ENCODE data around the gene PTPRF. TPM values are rescaled to one million over a fixed set of nuclear protein-coding genes. Genes with fewer than 3 reads are reported as not detected.
A peak's percentile ranks its signal among the peaks of the same experiment; 100 is the strongest.

Gene PTPRF
- total RNA-seq, 6 experiments from 2014 or later: 97.1 to 252 (median 160) TPM

DNA sequence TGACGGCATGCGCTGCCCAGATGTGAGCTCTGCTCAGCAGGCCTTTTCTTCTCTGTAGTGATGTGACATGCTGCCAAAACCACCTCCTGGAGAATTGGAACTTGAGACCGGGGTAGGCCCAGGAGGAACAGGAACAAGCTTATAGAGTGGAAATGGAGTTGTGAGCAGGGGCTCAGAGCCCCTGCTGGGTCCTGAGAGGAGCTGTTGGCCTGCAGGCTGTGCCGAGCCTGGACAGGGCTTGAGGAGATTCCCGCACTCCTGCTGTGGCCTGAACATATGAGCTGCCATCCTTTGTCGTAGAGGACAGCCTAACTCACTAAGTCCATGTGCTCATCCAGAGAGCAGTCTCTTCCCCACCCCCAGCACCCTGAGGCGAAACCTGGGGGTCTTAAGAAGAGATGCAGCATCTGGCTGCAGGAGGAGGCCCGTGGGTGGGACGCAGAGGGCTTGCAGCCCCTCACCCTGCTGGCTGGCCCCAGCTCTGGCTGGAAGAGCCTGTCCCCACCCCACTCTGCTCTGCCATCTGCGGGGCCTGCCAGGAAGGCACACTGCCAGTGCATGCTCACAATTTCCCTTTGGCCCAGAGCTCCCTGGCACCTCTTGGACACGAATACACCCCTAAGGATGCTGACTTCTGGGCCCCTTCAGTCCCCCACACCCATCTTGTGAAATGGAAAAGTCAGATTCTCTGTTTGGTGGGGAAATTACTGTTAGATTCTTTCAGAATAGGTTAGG, 42.5 kb downstream of the PTPRF start:
- 75% methylated on average over 6 of the region's 11 CpGs for WGBS (ENCODE audit: insufficient coverage, low coverage, low lambda C conversion rate, missing lambda C conversion rate)
- Histone ChIP-seq H3K4me3 (no peak overlapping the region), H3K9me3 (no peaks in the 10 kb centered on the region), H3K27ac (no peak overlapping the region), H3K36me3 (peaks cover 0 to 33% (median 11%) of the 10 kb centered on the region in 4 donors), H3K27me3 (no peaks in the 10 kb centered on the region), H3K4me1 (peaks cover 0 to 12% (median 4%) of the 10 kb centered on the region in 4 donors)
- TF ChIP-seq POLR2A (IDR thresholded peaks at IDR 0.05): no peak
- TF ChIP-seq CTCF (IDR thresholded peaks at IDR 0.05): no peak
- intact Hi-C loops (cut with DNase I): no loop called here
- peak; percentile 25 to 56 (median 30) for ATAC-seq
- DNase-seq: no peak

DNA sequence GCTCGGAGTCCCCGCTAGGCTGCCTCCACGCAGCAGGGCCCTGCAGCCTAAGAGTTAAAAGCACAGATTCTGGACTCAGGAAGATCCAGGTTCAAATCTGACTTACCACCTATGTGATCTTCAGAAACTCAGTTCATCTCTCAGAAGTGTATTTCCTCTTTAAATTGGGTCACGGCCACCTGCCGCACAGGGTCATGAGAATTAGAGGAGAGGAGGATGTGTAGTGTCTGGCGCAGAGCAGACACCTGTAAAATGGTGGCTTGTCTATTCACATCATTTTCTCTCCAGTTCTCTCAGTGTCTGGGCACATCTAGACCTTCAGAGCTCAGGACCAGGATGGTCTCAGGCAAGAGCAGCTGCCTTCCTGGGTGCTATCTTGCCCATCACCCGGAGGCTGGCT, 45.8 kb downstream of the PTPRF start:
- ATAC-seq (no peak), DNase-seq (no peak)
- Histone ChIP-seq H3K27ac (no peak overlapping the region), H3K36me3 (peaks cover 0 to 38% (median 13%) of the 10 kb centered on the region in 4 donors), H3K9me3 (no peaks in the 10 kb centered on the region), H3K27me3 (no peaks in the 10 kb centered on the region), H3K4me1 (peaks cover 0 to 11% (median 3%) of the 10 kb centered on the region in 4 donors), H3K4me3 (no peak overlapping the region)
- intact Hi-C loops (cut with DNase I): no loop called here
- TF ChIP-seq POLR2A (IDR thresholded peaks at IDR 0.05) (no peak), CTCF (IDR thresholded peaks at IDR 0.05) (no peak)
- WGBS (ENCODE audit: insufficient coverage, low coverage, low lambda C conversion rate, missing lambda C conversion rate): 100% methylated on average over 4 of the region's 7 CpGs

GRCh38 chr1:43577655-43578542, 47.2 kb downstream of the PTPRF start:
- Histone ChIP-seq H3K4me1 (no peaks in the 10 kb centered on the region), H3K4me3 (no peak overlapping the region), H3K27me3 (no peaks in the 10 kb centered on the region), H3K36me3 (peaks cover 0 to 38% (median 16%) of the 10 kb centered on the region in 4 donors), H3K9me3 (no peaks in the 10 kb centered on the region), H3K27ac (no peak overlapping the region)
- ATAC-seq: no peak
- DNase-seq: no peak
- TF ChIP-seq POLR2A (IDR thresholded peaks at IDR 0.05): no peak
- TF ChIP-seq CTCF (IDR thresholded peaks at IDR 0.05): no peak
- intact Hi-C loops (cut with DNase I): no loop called here
- WGBS (ENCODE audit: insufficient coverage, low coverage, low lambda C conversion rate, missing lambda C conversion rate): 94% methylated on average over 7 of the region's 18 CpGs

DNA sequence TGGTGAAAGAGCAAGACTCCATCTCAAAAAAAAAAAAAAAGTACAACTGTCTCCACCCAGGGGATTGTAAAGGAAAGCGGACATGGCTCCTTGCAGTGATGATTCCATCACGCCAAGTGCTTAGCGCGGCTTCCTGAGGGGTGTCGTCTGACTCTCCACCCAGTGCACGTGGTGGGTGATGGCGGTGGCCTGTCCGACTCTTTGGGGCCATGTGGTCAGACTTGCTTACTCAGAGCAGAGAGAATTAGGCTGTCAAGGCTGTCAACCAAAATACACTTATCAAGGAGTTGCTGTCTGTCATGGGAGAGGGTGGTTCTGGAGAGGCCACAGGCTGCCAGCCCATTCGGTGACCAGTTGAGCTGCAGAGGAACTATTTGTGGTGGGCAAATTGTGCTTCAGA, 49.4 kb downstream of the PTPRF start:
- 95% methylated on average over 6 of the region's 9 CpGs for WGBS (ENCODE audit: insufficient coverage, low coverage, low lambda C conversion rate, missing lambda C conversion rate)
- no peaks in the 10 kb centered on the region for H3K9me3 ChIP-seq
- intact Hi-C loops (cut with DNase I): no loop called here
- peaks cover 0 to 30% (median 13%) of the 10 kb centered on the region in 4 donors for H3K36me3 ChIP-seq
- no peak for DNase-seq
- no peaks in the 10 kb centered on the region for H3K27me3 ChIP-seq
- H3K27ac ChIP-seq: no peak overlapping the region
- H3K4me1 ChIP-seq: no peaks in the 10 kb centered on the region
- TF ChIP-seq CTCF (IDR thresholded peaks at IDR 0.05): no peak
- no peak for TF ChIP-seq POLR2A (IDR thresholded peaks at IDR 0.05)
- no peak overlapping the region for H3K4me3 ChIP-seq
- ATAC-seq: no peak
